GM12878 (cell line): ENCODE data around the gene RABL6. TPM values are rescaled to one million over a fixed set of nuclear protein-coding genes. Genes with fewer than 3 reads are reported as not detected.

ENCODE experiments used
- BACH1 ChIP-seq: fragments of 450-650 bp; IDR thresholded peaks from 2 replicates; pipeline ENCODE4 v1.6.1; 2017; ENCODE audit warnings: mild to moderate bottlenecking, borderline replicate concordance
- BMI1 ChIP-seq: fragments of 450-650 bp; IDR thresholded peaks from 2 replicates; pipeline ENCODE4 v1.6.1; 2016; ENCODE audit warnings: mild to moderate bottlenecking, moderate library complexity, borderline replicate concordance
- CBFB ChIP-seq: IDR thresholded peaks from 2 replicates; pipeline ENCODE4 v1.6.1; 2016; ENCODE audit warnings: antibody characterized with exemption, low read depth
- EGR1 ChIP-seq, 2 experiments: IDR thresholded peaks; 1 replicate in 1 of 2; 2 replicates in 1 of 2; pipeline ENCODE4 v1.6.1; 2011 to 2012; ENCODE audit warnings: low read depth in 2 of 2, low read length in 2 of 2, borderline replicate concordance in 1 of 2, mild to moderate bottlenecking in 1 of 2, moderate library complexity in 1 of 2
- HCFC1 ChIP-seq: fragments of 150-350 bp; IDR thresholded peaks from 2 replicates; pipeline ENCODE4 v1.6.1; 2014; ENCODE audit warnings: low read length
- HDAC6 ChIP-seq: fragments of 200-600 bp; sonication (generic); IDR thresholded peaks from one replicate; pipeline ENCODE4 v1.8.0; 2017; ENCODE audit warnings: antibody characterized with exemption; ENCODE audit not compliant: unreplicated experiment
- HDGF ChIP-seq: fragments of 450-650 bp; IDR thresholded peaks from 2 replicates; pipeline ENCODE4 v1.6.1; 2016; ENCODE audit warnings: antibody characterized with exemption
- KDM1A ChIP-seq: fragments of 200-600 bp; sonication (generic); IDR thresholded peaks from 2 replicates; pipeline ENCODE4 v1.6.1; 2016; ENCODE audit warnings: borderline replicate concordance
- KLF5 ChIP-seq: fragments of 450-650 bp; IDR thresholded peaks from 2 replicates; pipeline ENCODE4 v1.6.1; 2014; ENCODE audit warnings: mild to moderate bottlenecking; ENCODE audit not compliant: partially characterized antibody
- MEF2A ChIP-seq: IDR thresholded peaks from 2 replicates; pipeline ENCODE4 v1.6.1; 2011; ENCODE audit warnings: low read depth, mild to moderate bottlenecking, low read length, moderate library complexity; ENCODE audit not compliant: insufficient read depth
- MYB ChIP-seq: fragments of 150-350 bp; IDR thresholded peaks from 2 replicates; pipeline ENCODE4 v1.6.1; 2014; ENCODE audit warnings: mild to moderate bottlenecking, low read depth, low read length, borderline replicate concordance
- PAX8 ChIP-seq: fragments of 450-650 bp; IDR thresholded peaks from 2 replicates; pipeline ENCODE4 v1.6.1; 2017; ENCODE audit warnings: mild to moderate bottlenecking, moderate library complexity
- PML ChIP-seq: IDR thresholded peaks from 2 replicates; pipeline ENCODE4 v1.6.1; 2012; ENCODE audit warnings: low read length, inconsistent platforms
- POLR2AphosphoS5 ChIP-seq: IDR thresholded peaks from 2 replicates; pipeline ENCODE4 v1.6.1; 2011; ENCODE audit warnings: mild to moderate bottlenecking, low read length, inconsistent platforms
- POU2F2 ChIP-seq: IDR thresholded peaks from 3 replicates; pipeline ENCODE4 v1.6.1; 2011; ENCODE audit warnings: low read depth, mild to moderate bottlenecking, low read length, borderline replicate concordance
- RAD51 ChIP-seq: fragments of 450-650 bp; IDR thresholded peaks from 2 replicates; pipeline ENCODE4 v1.6.1; 2016; ENCODE audit warnings: moderate library complexity, mild to moderate bottlenecking, inconsistent platforms
- RFX5 ChIP-seq: IDR thresholded peaks from 2 replicates; pipeline ENCODE4 v1.6.1; 2011; ENCODE audit warnings: low read depth, low read length, improper control_type of control experiment
- SREBF2 ChIP-seq: IDR thresholded peaks from 2 replicates; pipeline ENCODE4 v1.6.1; 2012; ENCODE audit warnings: mild to moderate bottlenecking, low read length
- TCF12 ChIP-seq: IDR thresholded peaks from 2 replicates; pipeline ENCODE4 v1.6.1; 2011; ENCODE audit warnings: low read depth, mild to moderate bottlenecking, low read length
- ZNF217 ChIP-seq: fragments of 450-650 bp; IDR thresholded peaks from 2 replicates; pipeline ENCODE4 v1.6.1; 2017; ENCODE audit warnings: antibody characterized with exemption, mild to moderate bottlenecking
- polyA plus RNA-seq, 11 experiments: library from polyadenylated mRNA; depleted of rRNA in 4 of 11; unstranded in 6 of 11; stranded (reverse) in 5 of 11; fragments of >200 nt; fragmentation: Nextera tagmentation in 4 of 11; fragmentation: Illumina TruSeq in 1 of 11; extraction: Ambion mirVana in 4 of 11; extraction: Trizol in 1 of 11; gene quantifications; 1 replicate in 1 of 11; 2 replicates in 10 of 11; pipeline versions ENCODE4 v1.2.1 to v1.2.3, GENCODE V29; 2011 to 2016; ENCODE audit warnings: inconsistent platforms in 2 of 11, missing spikeins in 2 of 11, low read depth in 1 of 11
- total RNA-seq, 4 experiments: library from RNA; depleted of rRNA in 3 of 4; stranded (reverse); fragments of >200 nt in 3 of 4; fragmentation: Illumina TruSeq in 1 of 4; extraction: Trizol in 1 of 4; gene quantifications; 2 replicates each; pipeline versions ENCODE4 v1.2.1 to v1.2.3, GENCODE V29; 2013 to 2021
- TF ChIP-seq, protein P1 (sequence below): IDR thresholded peaks from 2 replicates; pipeline ENCODE4 v1.6.1; 2012; ENCODE audit warnings: mild to moderate bottlenecking, low read depth, low read length
- TF ChIP-seq, protein P2 (sequence below): fragments of 450-650 bp; IDR thresholded peaks from 2 replicates; pipeline ENCODE4 v1.6.1; 2017; ENCODE audit warnings: borderline replicate concordance
- TF ChIP-seq, protein P3 (sequence below): IDR thresholded peaks from 2 replicates; pipeline ENCODE4 v1.6.1; 2012; ENCODE audit warnings: low read depth, low read length, improper control_type of control experiment
- TF ChIP-seq, protein P4 (sequence below): fragments of 450-650 bp; formaldehyde crosslinking; IDR thresholded peaks from 2 replicates; pipeline ENCODE4 v1.4.0; 2022; ENCODE audit warnings: mild to moderate bottlenecking, moderate library complexity

Gene RABL6
- total and polyA plus RNA-seq, 10 of the 15 experiments (the other 5 are each of a cell fraction or from before 2014, with no cell fraction given) = 1.4 to 134 (median 42.7) TPM

DNA sequence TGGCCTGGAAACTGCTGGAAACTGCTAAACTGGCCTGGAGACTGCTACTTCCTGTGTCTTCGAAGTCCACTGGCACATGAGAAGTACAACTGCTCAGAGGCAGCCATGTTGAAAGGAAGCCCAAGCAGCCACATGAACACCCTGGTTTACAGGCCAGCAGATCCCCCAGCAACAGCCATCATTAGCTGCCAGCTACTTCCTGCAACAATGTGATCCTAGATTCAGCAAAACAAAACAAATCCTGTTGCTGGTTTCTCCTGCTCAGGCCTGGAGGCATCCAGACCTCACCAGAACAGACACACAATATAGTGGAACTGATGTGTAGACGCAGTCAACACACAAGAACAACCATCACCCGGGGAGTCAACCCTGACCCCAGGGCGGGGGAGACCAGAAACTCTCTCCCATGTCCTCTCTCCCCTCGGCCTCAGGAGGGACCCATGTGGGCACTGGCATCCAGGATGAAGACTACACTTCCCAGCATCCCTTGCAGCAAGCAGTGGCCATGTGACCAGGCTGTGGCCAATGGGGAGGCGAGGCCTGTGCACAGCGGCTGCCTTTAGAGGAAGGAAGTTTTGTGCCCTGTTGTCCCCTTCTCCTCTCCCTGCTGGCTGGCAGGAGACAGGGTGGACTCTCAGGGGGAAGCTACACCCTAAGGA is 34.2 kb upstream of the RABL6 start (continued):
- TF ChIP-seq, protein P1, sequence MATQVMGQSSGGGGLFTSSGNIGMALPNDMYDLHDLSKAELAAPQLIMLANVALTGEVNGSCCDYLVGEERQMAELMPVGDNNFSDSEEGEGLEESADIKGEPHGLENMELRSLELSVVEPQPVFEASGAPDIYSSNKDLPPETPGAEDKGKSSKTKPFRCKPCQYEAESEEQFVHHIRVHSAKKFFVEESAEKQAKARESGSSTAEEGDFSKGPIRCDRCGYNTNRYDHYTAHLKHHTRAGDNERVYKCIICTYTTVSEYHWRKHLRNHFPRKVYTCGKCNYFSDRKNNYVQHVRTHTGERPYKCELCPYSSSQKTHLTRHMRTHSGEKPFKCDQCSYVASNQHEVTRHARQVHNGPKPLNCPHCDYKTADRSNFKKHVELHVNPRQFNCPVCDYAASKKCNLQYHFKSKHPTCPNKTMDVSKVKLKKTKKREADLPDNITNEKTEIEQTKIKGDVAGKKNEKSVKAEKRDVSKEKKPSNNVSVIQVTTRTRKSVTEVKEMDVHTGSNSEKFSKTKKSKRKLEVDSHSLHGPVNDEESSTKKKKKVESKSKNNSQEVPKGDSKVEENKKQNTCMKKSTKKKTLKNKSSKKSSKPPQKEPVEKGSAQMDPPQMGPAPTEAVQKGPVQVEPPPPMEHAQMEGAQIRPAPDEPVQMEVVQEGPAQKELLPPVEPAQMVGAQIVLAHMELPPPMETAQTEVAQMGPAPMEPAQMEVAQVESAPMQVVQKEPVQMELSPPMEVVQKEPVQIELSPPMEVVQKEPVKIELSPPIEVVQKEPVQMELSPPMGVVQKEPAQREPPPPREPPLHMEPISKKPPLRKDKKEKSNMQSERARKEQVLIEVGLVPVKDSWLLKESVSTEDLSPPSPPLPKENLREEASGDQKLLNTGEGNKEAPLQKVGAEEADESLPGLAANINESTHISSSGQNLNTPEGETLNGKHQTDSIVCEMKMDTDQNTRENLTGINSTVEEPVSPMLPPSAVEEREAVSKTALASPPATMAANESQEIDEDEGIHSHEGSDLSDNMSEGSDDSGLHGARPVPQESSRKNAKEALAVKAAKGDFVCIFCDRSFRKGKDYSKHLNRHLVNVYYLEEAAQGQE = no peak
- no peak for TF ChIP-seq ZNF217
- TF ChIP-seq, protein P2, sequence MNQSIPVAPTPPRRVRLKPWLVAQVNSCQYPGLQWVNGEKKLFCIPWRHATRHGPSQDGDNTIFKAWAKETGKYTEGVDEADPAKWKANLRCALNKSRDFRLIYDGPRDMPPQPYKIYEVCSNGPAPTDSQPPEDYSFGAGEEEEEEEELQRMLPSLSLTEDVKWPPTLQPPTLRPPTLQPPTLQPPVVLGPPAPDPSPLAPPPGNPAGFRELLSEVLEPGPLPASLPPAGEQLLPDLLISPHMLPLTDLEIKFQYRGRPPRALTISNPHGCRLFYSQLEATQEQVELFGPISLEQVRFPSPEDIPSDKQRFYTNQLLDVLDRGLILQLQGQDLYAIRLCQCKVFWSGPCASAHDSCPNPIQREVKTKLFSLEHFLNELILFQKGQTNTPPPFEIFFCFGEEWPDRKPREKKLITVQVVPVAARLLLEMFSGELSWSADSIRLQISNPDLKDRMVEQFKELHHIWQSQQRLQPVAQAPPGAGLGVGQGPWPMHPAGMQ = no peak
- no peak for TF ChIP-seq KDM1A
- TF ChIP-seq BMI1 = no peak
- TF ChIP-seq SREBF2 = no peak
- no peak for TF ChIP-seq BACH1
- peak; percentile 71 for TF ChIP-seq HCFC1
- TF ChIP-seq RAD51 = peak; percentile 57; the same call in 1 of the 2 replicates
- no peak for TF ChIP-seq POU2F2
- TF ChIP-seq POLR2AphosphoS5 = no peak
- no peak for TF ChIP-seq RFX5
- no peak for TF ChIP-seq PAX8
- TF ChIP-seq, protein P3, sequence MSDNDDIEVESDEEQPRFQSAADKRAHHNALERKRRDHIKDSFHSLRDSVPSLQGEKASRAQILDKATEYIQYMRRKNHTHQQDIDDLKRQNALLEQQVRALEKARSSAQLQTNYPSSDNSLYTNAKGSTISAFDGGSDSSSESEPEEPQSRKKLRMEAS = no peak
- no peak for TF ChIP-seq HDGF
- TF ChIP-seq TCF12 = no peak
- no peak for TF ChIP-seq MEF2A
- TF ChIP-seq KLF5 = no peak
- TF ChIP-seq EGR1 (IDR thresholded peaks at IDR 0.05; ENCODE audit: borderline replicate concordance in 1 of 2, low read depth in 2 of 2, low read length in 2 of 2) = no peak
- TF ChIP-seq CBFB = no peak
- TF ChIP-seq MYB = no peak
- no peak for TF ChIP-seq HDAC6
- TF ChIP-seq, protein P4, sequence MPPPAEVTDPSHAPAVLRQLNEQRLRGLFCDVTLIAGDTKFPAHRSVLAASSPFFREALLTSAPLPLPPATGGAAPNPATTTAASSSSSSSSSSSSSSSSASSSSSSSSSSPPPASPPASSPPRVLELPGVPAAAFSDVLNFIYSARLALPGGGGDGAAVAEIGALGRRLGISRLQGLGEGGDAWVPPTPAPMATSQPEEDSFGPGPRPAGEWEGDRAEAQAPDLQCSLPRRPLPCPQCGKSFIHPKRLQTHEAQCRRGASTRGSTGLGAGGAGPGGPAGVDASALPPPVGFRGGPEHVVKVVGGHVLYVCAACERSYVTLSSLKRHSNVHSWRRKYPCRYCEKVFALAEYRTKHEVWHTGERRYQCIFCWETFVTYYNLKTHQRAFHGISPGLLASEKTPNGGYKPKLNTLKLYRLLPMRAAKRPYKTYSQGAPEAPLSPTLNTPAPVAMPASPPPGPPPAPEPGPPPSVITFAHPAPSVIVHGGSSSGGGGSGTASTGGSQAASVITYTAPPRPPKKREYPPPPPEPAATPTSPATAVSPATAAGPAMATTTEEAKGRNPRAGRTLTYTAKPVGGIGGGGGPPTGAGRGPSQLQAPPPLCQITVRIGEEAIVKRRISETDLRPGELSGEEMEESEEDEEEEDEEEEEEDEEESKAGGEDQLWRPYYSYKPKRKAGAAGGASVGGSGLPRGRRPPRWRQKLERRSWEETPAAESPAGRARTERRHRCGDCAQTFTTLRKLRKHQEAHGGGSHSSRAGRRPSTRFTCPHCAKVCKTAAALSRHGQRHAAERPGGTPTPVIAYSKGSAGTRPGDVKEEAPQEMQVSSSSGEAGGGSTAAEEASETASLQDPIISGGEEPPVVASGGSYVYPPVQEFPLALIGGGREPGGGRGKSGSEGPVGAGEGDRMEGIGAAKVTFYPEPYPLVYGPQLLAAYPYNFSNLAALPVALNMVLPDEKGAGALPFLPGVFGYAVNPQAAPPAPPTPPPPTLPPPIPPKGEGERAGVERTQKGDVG (CRISPR knock-in tag) = no peak
- no peak for TF ChIP-seq PML
